ENCODE results near the gene PAPOLB.

PAPOLB gene

GRCh38 chr7:4878336-4879335, 16.8 kb upstream of the PAPOLB start:
- no peak for DNase-seq (ENCODE audit: low read depth in 2 of 2)

- no peak for DNase-seq (ENCODE audit: low read depth in 2 of 2)
Observed at GRCh38 chr7:4876586-4876985, 14.8 kb upstream of the PAPOLB start.

GRCh38 chr7:4875391-4875790, 13.6 kb upstream of the PAPOLB start:
- no peak for DNase-seq (ENCODE audit: low read depth in 2 of 2)

- no peak for DNase-seq (ENCODE audit: low read depth in 2 of 2)
Observed at GRCh38 chr7:4873071-4873944, 11.5 kb upstream of the PAPOLB start.

- no peak for DNase-seq (ENCODE audit: low read depth in 2 of 2)
Observed at GRCh38 chr7:4871930-4872675, 10.3 kb upstream of the PAPOLB start.

GRCh38 chr7:4871056-4871680, 9.3 kb upstream of the PAPOLB start:
- DNase-seq (ENCODE audit: low read depth in 2 of 2), result no peak

- no peak for DNase-seq (ENCODE audit: low read depth in 2 of 2)
Observed at GRCh38 chr7:4868493-4868892, 6.7 kb upstream of the PAPOLB start.

- no peak for DNase-seq (ENCODE audit: low read depth in 2 of 2)
Observed at GRCh38 chr7:4866528-4867496, 5.0 kb upstream of the PAPOLB start.

- DNase-seq (ENCODE audit: low read depth in 2 of 2), result no peak
Observed at GRCh38 chr7:4862156-4862555, 326 bp upstream of the PAPOLB start.

- no peak for DNase-seq (ENCODE audit: low read depth in 2 of 2)
Observed at GRCh38 chr7:4861227-4861626, 603 bp downstream of the PAPOLB start.

GRCh38 chr7:4857189-4857588, 4.6 kb downstream of the PAPOLB start:
- DNase-seq (ENCODE audit: low read depth in 2 of 2), result no peak

- no peak for DNase-seq (ENCODE audit: low read depth in 2 of 2)
Observed at GRCh38 chr7:4856336-4857057, 5.3 kb downstream of the PAPOLB start.

GRCh38 chr7:4854916-4855315, 6.9 kb downstream of the PAPOLB start:
- DNase-seq (ENCODE audit: low read depth in 2 of 2), result no peak

- DNase-seq (ENCODE audit: low read depth in 2 of 2), result no peak
Observed at GRCh38 chr7:4851459-4852422, 10.1 kb downstream of the PAPOLB start.

GRCh38 chr7:4850262-4850795, 11.5 kb downstream of the PAPOLB start:
- DNase-seq (ENCODE audit: low read depth in 2 of 2), result no peak

GRCh38 chr7:4849390-4849789, 12.4 kb downstream of the PAPOLB start:
- no peak for DNase-seq (ENCODE audit: low read depth in 2 of 2)

- DNase-seq (ENCODE audit: low read depth in 2 of 2), result no peak
Observed at GRCh38 chr7:4845740-4846142, 16.1 kb downstream of the PAPOLB start.
